DOHH2 (cell line): ENCODE results near the gene PPIL3.

Source experiments
- H3F3A ChIP-seq: fragments of 200-600 bp; sonication (generic), shearing (Covaris generic); 2 replicates; pipeline ENCODE4 v1.6.0; 2016; ENCODE audit warnings: antibody characterized with exemption, mild to moderate bottlenecking; ENCODE audit not compliant: control insufficient read depth, insufficient read depth
- H3K27ac ChIP-seq: fragments of 200-600 bp; sonication (generic); 2 replicates; pipeline ENCODE4 v1.5.1; 2014; ENCODE audit warnings: low read depth, mild to moderate bottlenecking, low read length, moderate library complexity
- H3K27me3 ChIP-seq: fragments of 200-600 bp; sonication (generic); 2 replicates; pipeline ENCODE4 v1.6.1; 2014; ENCODE audit warnings: mild to moderate bottlenecking, low read length, mixed read lengths; ENCODE audit not compliant: control insufficient read depth
- H3K36me3 ChIP-seq: fragments of 200-600 bp; sonication (generic); 2 replicates; pipeline ENCODE4 v1.6.1; 2014; ENCODE audit warnings: mild to moderate bottlenecking, low read length, moderate library complexity, mixed read lengths; ENCODE audit not compliant: control insufficient read depth
- H3K4me1 ChIP-seq: fragments of 200-600 bp; sonication (generic); 2 replicates; pipeline ENCODE4 v1.6.1; 2014; ENCODE audit warnings: mild to moderate bottlenecking, low read length, mixed read lengths; ENCODE audit not compliant: control insufficient read depth
- H3K4me2 ChIP-seq: fragments of 200-600 bp; sonication (generic); 2 replicates; pipeline ENCODE4 v1.6.0; 2014; ENCODE audit warnings: mild to moderate bottlenecking, low read length, moderate library complexity
- H3K4me3 ChIP-seq: fragments of 200-600 bp; sonication (generic); 2 replicates; pipeline ENCODE4 v1.5.1; 2014; ENCODE audit warnings: mild to moderate bottlenecking, low read length, mixed read lengths
- H3K79me2 ChIP-seq: fragments of 200-600 bp; sonication (generic); 2 replicates; pipeline ENCODE4 v1.6.1; 2014; ENCODE audit warnings: mild to moderate bottlenecking, low read length, mixed read lengths; ENCODE audit not compliant: control insufficient read depth
- H3K9me2 ChIP-seq: fragments of 200-600 bp; sonication (generic); replicated peaks from 2 replicates; pipeline ENCODE4 v1.6.1; 2014; ENCODE audit warnings: mild to moderate bottlenecking, low read length, mixed read lengths; ENCODE audit not compliant: control insufficient read depth
- H3K9me3 ChIP-seq: fragments of 200-600 bp; sonication (generic); 2 replicates; pipeline ENCODE4 v1.6.1; 2014; ENCODE audit warnings: antibody characterized with exemption, low read length, mixed read lengths; ENCODE audit not compliant: control insufficient read depth, insufficient read depth
- H4K20me1 ChIP-seq: fragments of 200-600 bp; sonication (generic); 2 replicates; pipeline ENCODE4 v1.6.0; 2014; ENCODE audit warnings: low read depth, mild to moderate bottlenecking, antibody characterized with exemption, low read length, moderate library complexity; ENCODE audit not compliant: control insufficient read depth, insufficient read depth
- EZH2phosphoT487 ChIP-seq: fragments of 200-600 bp; sonication (generic); IDR thresholded peaks from 2 replicates; pipeline ENCODE4 v1.6.1; 2017; ENCODE audit warnings: borderline replicate concordance, mild to moderate bottlenecking, antibody characterized with exemption, low read length, moderate library complexity, mixed read lengths
- TF ChIP-seq, protein P1 (sequence below): fragments of 200-600 bp; sonication (generic); IDR thresholded peaks from one replicate; pipeline ENCODE4 v1.5.1; 2014; ENCODE audit warnings: antibody characterized with exemption, mild to moderate bottlenecking, low read depth, low read length; ENCODE audit not compliant: poor library complexity, severe bottlenecking

The PPIL3 gene

GRCh38 chr2:200888704-200889625 lies at the start of gene PPIL3, which contains the start of gene NIF3L1:
PPIL3 (minus strand) TSS chr2:200889077; CDS start chr2:200887615, 1,462 bp downstream.
NIF3L1 (plus strand) TSS chr2:200889371; CDS start chr2:200891944, 2,573 bp downstream.
- peaks cover 62% of the 10 kb centered on the region for H3K36me3 ChIP-seq
- no peaks in the 10 kb centered on the region; the same call in 1 of the 2 replicates for H4K20me1 ChIP-seq
- no peaks in the 10 kb centered on the region for H3K9me3 ChIP-seq
- peaks cover 16% of the 10 kb centered on the region for H3F3A ChIP-seq
- H3K4me1 ChIP-seq: peaks cover 41% of the 10 kb centered on the region
- peak within 1 kb of the TSS; percentile 73 for H3K4me2 ChIP-seq
- H3K27ac ChIP-seq: peak within 1 kb of the TSS; percentile 96
- H3K9me2 ChIP-seq: no peaks in the 10 kb centered on the region
- no peaks in the 10 kb centered on the region for H3K27me3 ChIP-seq
- H3K79me2 ChIP-seq: peaks cover 66% of the 10 kb centered on the region
- TF ChIP-seq EZH2phosphoT487: no peak
- TF ChIP-seq, protein P1, sequence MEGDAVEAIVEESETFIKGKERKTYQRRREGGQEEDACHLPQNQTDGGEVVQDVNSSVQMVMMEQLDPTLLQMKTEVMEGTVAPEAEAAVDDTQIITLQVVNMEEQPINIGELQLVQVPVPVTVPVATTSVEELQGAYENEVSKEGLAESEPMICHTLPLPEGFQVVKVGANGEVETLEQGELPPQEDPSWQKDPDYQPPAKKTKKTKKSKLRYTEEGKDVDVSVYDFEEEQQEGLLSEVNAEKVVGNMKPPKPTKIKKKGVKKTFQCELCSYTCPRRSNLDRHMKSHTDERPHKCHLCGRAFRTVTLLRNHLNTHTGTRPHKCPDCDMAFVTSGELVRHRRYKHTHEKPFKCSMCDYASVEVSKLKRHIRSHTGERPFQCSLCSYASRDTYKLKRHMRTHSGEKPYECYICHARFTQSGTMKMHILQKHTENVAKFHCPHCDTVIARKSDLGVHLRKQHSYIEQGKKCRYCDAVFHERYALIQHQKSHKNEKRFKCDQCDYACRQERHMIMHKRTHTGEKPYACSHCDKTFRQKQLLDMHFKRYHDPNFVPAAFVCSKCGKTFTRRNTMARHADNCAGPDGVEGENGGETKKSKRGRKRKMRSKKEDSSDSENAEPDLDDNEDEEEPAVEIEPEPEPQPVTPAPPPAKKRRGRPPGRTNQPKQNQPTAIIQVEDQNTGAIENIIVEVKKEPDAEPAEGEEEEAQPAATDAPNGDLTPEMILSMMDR: peak; percentile 14
- H3K4me3 ChIP-seq: peak within 1 kb of the TSS; percentile 92

DNA sequence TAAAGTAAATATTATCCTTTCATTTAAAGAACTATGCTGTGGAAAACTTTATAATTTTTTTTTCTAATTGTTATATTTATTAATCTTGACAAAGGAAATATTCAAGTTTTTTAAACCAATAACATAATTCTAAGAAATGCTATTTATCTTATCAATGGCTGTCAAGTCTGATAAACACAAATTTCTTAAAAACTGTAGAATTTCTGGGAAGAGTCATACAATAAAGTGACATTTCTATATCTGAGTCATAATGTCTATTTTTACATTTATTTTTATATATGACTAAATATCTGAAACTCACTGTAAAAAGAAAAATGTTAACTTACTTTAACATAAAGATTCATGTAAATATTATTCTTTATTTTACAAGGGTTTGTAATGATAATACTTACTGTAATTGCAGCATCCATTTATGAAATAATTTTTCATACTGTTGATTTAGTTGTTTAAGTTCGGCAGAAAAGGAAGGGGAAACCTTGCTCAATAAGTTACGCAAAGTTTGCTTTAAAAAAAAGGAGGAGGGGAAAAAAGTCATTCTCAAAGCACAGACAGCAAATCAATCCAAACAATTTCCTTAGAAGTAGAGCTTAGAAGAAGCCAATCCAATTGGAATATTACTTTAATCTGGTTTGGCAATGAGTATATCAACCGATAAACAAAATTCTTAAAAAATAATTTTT lies 42.2 kb upstream of the PPIL3 start:
- TF ChIP-seq EZH2phosphoT487: no peak
- TF ChIP-seq, protein P1: no peak
- Histone ChIP-seq H3K79me2 (no peaks in the 10 kb centered on the region), H3K4me1 (no peaks in the 10 kb centered on the region), H4K20me1 (no peaks in the 10 kb centered on the region), H3K4me2 (no peak overlapping the region), H3K9me3 (no peaks in the 10 kb centered on the region), H3K9me2 (no peaks in the 10 kb centered on the region), H3K36me3 (peaks cover 53% of the 10 kb centered on the region), H3K27me3 (no peaks in the 10 kb centered on the region), H3F3A (0 out of 2 replicates have a peak, but pooled peaks cover 3% of the 10 kb centered on the region), H3K4me3 (no peak overlapping the region), H3K27ac (no peak overlapping the region)

DNA sequence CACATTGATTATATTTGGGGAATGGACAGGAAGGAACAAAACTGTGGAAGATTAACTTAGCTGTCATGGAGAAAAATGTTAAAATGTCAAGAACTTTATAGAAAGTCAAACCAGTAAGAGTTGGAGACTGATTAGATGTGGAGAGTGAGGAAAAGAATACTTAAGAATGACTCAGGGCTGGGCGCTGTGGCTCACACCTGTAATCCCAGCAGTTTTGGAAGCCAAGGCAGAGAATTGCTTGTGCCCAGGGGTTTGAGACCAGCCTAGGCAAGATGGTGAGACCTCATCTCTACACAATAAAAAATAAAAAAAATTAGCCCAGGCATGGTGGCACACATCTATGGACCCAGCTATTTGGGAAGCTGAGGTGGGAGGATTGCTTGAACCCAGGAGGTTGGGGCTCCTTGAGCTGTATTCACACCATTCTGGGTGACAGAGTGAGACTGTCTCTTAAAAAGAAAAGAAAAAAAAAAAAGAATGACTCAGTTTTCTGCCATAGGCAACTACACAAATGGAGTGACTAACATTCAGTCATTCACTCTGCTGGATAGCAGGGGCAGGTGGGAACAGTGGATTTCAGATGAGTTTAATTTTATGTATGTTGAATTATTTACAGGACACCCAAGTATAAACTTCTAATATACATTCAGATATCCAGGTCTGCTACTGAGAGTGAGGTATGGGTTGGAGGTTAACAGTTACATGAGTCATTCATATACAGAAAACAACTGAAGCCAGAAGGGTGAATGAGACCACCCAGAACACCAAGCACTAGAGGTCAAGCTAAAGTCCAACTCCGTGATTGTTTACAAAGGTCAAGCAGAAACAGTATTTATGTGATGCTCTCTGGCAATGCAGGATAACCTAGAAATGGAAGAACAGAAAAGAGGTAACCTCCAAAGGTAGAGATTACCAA lies 40.7 kb upstream of the PPIL3 start:
- no peak overlapping the region for H3K4me3 ChIP-seq
- no peaks in the 10 kb centered on the region for H3K9me2 ChIP-seq
- H3F3A ChIP-seq: 0 out of 2 replicates have a peak, but pooled peaks cover 3% of the 10 kb centered on the region
- H3K4me1 ChIP-seq: no peaks in the 10 kb centered on the region
- H3K27ac ChIP-seq: no peak overlapping the region
- H3K79me2 ChIP-seq: no peaks in the 10 kb centered on the region
- H3K4me2 ChIP-seq: no peak overlapping the region
- no peaks in the 10 kb centered on the region for H3K27me3 ChIP-seq
- no peaks in the 10 kb centered on the region for H4K20me1 ChIP-seq
- H3K36me3 ChIP-seq: peaks cover 45% of the 10 kb centered on the region
- TF ChIP-seq, protein P1: no peak
- no peak for TF ChIP-seq EZH2phosphoT487
- H3K9me3 ChIP-seq: no peaks in the 10 kb centered on the region
